NOMO-1 treated with DMSO at 0.1 percent for 48 hours (cell line): ENCODE measurements around the gene PTPRO.
"Not testable (repeated sequence)": the region's sequence is repeated elsewhere in the genome, so short reads cannot be mapped to it uniquely, and the experiment has no call there.

Experiments used
- DNase-seq: peaks from one replicate; lab custom pipeline; 2025; ENCODE audit not compliant: unreplicated experiment; lab: John Stamatoyannopoulos, UW

The PTPRO gene

DNA sequence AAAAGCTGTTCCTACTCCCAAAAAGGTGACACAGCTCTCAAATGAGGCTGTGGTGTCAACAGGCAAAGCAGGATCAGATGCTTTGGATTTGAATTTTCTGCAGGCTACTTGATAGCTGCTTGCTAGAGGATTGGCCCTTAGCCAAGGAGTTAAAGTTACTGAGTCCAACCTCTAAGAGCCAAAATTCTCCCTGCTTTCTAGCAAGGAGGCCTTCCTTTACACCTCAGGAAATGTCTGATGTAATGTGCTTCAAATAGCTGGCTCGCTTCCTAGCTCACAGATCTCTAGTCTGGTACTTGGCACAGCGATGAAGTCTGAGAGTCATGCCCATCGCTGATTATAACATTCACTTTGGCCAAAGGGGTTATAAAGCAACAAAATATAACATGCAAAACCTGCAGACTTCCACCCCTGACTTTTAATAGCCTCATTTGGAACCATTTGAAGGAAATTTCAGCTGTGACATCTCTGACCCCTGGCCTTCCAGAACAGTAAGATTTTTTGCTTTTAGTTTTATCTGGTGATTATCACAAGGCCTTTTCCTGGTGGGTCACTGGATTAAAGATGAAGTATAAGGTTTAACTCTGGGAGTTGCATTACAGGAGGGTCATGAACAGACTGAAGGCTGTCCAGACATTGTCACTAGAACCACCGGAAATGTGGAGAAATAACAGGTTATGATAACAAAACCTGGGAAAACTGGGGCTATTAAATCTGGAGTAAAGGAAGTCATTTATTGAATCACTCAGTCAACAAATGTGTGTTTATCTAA lies 277.1 kb downstream of the PTPRO start:
- DNase-seq, result no peak

DNA sequence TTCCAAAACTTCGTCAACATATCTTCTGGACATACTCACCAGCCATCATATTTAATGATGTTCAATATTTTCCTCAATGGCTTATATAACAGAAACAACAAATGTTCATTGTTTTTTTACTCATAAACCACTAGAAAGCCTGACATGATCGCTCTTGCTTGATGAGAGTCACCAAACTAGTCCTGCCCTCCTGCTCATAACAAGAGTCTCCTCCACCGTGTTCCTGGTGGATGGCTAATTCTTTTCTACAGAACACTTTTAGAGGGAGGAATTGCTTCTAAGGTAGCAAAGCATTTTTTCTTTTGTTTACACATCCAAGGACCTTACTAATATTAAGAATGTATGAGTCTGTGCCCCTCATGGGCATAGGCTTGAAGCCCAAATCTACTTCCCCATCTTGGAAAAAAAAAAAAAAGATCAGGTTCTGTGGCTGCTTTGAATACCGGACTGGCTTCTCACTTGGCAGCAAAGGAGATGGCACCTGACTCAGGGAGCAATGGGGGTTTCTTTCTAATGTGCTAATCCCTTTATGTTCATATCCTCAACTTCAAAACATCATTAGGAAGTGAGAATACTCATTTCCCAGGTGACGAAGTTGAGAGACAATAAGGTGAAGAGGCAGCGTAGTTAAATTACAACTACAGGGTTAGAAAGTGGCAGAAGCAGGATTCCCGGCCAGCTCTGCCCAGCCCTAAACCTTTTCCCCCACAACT lies 278.1 kb downstream of the PTPRO start:
- no peak for DNase-seq

DNA sequence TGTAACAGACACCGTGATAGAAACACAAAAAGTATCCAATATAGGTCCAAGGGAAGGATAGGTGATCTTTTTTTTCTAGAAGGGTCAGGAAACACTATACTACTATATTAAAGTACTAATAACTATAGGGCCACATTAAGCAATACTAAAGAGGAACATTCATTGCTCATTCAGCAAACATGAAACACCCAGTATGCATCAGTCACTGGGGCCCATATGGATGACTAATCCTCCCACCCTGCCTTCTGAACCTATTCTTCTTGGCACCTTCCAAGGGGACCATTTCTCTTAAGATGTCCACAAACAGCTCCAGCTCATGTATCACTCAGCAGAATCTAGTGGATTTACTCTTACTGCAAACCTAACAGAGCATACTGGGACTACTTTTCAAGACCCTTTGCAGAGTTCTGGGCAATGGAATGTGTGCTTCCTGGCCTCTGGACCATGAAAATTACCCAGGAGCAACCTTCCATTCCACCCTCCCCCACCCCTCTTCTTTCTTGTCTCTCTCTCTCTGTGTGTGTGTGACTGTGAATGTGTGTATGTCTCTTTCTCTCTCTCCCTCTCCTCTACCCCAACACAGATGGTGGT lies 279.0 kb downstream of the PTPRO start:
- peak; percentile 15 for DNase-seq

DNA sequence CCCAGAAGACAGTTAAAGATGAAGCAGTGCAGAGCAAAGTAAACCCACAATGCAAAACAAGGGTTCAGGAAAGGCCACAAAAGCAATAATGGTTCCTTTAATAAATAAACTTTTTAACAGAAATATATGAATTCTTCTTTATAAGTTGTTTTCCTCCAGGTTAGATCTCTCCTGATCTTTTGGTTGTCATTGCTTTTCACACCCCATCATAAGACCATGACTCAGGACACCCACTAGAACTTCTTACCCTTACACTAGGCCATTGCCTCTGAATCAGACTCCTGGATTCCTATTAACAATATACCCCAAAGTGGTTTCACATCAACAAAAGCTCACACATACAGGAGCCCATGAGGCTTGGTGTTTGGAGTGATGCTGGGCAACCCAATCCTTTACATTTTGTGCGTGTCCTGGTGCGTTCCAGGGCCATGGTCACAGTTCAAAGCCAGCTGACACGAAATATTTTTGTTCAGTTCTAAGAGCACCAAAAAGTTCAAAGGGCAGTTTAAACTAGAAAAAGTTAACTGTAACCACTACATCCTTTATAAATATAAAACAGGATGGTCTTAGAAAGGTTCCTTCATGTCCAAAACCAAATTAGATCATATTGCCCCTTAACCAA lies 279.9 kb downstream of the PTPRO start:
- DNase-seq, result no peak

DNA sequence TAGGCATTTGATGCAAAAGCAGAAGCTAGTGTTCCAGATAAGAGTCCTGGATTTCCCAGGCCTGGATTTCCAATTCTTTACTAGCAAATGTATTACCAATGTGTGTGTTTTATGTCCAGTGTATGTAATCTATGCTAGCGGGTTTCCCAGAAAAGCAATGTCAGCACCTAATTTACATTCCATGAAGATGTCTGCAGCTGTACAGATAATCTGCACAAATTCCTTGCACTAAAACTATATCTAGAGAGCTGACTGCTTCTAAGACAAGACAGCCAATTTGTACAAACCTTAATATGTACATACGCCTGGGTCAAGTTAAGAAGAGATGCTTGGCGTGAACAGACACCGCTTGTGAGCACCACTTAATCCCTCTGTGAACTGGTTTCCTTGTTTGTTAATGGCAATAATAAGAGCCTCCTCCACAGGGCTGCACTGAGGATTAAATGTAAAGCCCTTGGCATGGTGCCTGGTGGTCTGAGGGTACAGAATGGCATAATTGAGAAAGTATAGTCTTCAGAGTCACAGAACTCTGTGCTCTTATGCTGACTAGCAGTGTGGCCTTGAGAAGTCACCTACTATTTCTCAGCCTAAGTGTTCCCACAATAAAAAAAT lies 281.3 kb downstream of the PTPRO start:
- DNase-seq, result no peak

DNA sequence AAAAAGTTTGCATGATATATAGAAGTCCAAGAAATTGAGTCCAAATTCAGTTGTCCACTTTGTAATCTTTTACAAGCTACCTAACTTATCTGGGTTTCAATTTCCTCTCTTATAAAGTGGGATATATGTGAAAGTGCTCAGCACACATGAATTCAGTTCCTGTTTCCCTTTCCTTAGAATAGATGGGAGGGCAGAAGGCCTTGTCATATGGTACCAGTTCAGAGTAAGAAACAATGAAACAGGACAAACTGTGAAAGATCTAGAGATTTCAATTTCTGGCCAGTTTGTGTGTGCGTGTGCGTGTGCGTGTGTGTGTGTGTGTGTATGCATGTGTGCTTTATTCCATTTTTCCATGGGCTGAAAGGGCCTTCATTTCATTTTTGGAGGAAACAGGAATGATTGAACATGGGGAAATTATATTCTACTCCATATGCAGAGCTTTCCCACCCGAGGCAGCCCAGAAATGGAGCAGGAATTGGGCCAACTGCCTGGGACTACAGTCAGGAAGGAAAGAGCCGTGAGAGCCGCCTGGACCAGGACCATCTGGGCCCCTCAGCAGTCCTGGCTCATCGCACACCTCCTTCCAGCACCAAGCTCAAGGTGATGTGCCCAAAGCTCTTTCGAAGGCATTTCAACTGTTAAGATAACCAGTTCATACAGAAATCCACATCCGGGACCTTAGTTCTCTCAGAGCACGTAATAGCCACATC lies 283.7 kb downstream of the PTPRO start:
- no peak for DNase-seq

DNA sequence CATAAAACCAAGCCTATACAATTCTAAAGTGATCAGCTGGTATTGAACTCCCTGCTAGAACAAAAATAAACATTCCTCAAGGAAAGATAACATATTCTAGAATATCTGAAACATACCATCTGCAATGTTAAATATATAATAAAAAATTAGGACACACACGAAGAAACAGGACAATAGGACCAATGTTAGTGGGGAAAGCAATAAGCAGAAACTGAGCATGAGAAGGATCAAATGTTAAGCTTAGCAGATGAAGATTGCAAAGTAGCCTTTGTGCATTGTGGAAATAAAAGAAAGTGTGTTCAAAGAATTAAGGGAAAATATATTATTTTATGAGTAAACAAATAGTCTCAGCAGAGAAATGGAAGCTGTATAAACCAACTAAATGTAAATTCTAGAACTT lies 286.1 kb downstream of the PTPRO start:
- no peak for DNase-seq

DNA sequence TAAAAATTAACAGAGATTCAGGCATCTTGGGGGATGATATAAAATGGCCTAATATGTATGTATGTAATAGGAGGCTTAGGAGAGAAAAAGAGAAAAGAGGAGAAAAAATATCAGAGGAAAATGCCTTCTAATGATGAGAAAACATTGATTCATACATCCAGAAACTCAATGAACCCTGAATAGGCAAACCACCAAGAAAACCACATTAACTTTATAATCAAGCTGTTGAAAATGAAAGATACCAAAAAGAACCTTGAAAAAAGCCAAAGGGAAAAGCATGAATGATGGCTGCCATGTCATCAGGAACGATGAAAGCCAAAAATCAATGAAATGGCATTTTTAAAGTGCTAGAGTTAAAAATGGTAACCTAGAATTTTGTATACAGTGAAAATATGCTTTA lies 286.6 kb downstream of the PTPRO start:
- no peak for DNase-seq

DNA sequence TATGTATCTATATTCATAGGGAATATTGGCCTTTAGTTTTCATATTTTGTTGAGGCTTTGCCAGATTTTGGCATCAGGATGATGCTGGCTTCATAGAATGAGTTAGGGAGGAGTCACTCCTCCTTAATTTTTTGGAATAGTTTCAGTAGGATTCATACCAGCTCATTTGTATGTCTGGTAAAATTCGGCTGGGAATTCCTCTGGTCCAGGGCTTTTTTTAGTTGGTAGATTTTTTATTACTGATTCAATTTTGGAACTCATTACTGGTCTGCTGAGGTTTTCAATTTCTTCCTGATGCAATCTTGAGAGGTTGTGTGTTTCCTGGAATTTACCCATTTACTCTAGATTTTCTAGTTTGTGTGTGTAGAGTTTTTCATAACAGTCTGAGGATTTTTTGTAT lies 291.7 kb downstream of the PTPRO start:
- DNase-seq, result no peak

DNA sequence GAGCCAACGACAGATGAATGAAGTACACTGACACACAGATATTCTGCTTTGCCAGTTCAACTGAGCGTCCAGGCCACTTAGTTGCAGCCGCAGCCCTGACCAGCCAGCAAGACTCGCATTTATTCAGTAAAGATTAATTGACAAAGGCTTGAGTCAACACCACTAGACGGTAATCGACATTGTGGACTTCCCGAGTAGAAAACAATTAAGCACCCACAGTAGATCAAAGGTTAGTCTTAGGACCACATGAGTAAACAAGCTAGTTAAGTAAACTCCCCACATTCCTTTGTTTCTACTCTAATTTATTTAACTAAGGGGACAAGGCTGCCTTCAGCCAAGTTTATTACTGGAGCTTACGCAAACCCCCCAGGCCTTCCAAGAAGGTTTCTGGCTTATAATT lies 294.2 kb downstream of the PTPRO start:
- not testable (repeated sequence) for DNase-seq

DNA sequence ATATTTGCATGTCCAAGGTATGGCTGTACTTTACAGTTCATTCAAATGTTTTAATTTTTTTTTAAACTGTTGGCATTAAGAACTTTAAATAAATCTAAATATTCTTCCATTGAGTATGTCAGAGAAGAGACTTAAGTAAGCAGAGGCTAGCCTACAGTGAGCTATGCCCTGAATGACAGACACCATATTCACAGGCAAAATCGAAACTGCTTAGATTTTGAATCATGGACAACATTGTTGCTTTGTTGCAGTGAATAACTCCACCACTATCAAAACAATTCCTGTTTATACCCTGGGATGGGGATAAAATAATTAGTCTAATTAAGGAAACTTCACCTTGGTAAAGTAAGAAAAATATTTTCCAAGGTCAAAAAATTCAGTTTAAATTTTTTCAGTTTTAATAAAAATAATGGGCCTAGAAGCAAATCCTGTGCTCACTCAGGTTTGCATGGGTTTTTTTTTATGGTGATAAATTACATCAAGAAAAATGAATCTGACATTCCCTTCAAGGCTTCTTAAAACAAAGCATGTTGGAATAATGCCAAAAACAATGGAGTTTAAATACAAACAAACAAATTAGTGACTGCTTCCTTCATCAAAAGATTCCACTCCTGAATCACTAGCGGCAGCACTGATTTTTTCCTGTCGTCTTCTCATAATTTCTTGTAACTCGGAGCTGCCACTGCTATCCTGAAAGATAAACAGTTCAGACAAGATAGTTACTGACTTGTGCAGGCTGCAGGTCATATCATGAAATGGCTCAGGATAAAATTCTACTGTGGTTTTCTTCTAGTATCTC lies 298.6 kb downstream of the PTPRO start:
- no peak for DNase-seq

DNA sequence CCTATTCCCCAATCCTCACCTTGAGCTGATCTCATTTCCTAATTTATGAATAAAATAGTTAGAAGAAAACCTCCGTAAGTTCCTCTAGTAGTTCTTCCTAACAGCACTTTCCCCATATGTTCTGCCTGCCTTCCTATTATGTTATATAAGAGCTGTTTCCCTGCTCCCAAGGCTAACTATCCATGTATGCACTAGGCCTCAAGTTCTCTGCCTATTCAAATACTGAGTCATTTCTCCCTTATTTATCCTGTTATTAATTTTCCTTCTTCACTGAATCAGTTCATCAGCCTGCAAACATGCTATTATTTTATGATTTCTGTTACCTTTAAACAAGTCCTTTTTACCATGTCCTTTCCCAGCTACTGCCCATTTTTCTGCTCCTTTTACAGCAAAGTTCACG lies 302.8 kb downstream of the PTPRO start:
- DNase-seq, result no peak

DNA sequence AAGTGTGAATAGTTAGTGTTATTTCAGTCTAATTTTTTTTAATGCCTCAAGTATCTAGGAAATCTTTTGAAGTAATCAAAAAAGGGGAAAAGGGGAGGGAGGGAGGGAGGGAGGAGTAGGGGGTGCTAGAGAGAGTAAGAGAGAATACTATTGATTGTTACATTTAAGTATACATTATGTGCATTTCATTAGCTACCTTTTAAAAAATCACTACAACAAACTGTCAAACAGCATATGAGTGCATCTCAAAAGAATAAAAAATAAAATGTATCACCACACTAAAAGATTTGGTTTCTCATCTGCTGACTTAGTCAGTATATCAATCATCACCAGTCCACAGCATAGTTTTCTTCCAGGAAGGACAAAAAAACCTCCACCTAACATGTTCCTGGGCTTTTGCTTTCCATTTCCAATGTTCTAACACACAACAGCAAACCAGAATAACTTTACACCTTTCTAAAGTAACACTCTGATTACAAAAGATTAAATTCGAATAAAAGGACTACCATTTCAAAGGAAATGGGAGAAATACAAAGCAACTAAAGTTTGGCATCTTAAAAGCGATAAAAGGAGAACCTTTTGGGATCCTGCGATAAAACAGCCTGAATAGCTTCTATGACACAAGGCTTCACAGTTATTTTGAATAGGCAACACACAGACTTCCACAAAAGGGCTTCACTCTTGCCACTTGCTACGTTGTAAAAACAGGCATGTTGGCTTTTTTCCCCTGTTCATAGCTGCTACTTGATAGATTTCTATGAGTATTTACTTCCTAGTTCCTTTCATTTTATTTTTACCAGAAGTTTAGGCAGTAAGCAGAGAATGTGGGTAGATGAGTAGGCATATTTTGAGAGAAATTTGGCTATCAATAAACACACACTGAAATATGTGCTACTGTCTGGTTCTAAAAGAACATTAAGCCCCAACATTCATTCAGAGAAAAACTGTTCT lies 306.0 kb downstream of the PTPRO start:
- no peak for DNase-seq

DNA sequence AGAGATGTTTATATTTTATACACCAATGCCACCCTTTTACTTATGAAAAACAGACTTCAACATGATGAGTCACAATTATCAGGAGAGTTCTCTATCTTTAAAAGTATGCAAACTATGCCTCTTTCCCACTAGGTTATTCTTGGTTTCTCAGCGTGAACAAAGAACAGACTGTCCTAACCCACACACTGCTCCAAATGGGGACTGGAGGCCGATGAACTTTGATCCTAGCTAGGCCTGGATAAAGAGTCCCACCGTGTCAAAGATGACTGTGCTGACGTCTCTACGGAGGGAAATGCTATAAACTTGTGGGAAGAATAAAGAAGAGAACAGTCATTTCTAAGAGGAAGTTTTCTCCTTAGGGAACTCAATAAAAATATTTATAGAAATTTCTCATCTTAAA lies 306.8 kb downstream of the PTPRO start:
- no peak for DNase-seq

DNA sequence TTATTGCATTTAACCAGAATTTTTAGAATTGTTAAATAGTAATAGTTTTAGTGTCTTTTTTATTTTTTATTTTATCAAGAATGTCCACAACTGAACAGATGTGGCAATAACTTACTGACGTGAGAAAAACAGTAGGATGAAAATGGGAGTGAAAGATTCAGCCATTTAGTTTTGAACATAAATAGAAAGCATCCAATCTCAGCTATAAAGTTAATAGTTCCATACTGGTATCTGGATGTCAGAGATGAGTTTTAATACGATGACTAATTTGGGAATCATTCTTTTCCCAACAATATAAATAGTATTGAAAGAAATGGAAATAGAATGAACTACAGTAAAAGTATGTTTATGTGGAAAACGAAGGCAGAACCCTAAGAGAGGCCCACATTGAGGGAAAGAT lies 307.5 kb downstream of the PTPRO start:
- no peak for DNase-seq

DNA sequence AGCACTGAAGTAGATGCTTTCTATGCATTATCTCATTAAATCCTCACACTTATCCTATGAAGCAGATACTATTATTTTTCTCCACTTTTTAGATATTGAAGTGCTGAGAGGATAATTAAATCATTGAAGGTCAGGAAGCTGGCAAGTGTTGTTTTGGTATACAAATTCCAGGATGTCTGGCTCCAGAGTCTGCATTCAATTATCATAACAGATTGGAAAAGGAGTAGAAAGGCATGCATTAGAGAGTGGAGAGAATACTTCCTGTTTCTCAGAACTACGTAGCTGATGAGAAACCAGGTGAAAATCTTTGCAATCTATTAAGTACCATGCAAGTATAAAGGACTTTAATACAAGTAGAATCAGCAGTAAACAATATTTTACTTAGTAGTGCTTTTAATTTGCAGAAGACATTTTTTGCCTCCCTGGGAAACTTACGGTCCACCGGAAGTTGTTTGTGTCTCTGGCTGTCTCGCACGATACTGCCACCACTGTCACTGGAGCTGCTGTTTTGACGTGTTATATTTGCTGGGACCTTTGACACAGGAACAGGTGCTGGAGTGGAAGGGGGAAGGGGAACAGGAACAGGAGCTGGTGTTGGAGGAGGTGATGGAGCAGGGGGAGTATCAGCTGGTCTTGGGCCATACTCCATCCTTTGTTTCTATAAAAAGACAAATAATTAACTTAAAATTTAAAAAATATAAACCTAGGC lies 308.9 kb downstream of the PTPRO start:
- peak; percentile 44 for DNase-seq

DNA sequence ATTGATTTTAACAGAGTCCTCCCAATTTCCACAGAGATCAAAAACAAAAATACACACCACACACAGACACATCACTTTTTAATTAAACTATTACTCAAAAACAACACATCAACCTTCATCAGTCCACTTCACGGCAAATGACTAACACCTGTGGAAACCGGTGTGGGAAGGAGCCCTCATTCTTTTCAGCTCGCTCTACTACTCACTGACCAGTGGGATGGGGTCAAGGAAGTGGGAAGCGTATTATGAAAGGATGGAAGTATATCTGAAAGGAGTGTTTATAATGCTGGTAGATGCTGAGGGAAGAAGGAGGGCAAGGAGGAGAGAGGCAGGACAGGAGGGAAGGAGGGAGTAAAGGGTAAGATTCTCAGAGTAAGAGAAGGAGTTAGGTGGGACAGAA lies 310.4 kb downstream of the PTPRO start:
- no peak for DNase-seq

DNA sequence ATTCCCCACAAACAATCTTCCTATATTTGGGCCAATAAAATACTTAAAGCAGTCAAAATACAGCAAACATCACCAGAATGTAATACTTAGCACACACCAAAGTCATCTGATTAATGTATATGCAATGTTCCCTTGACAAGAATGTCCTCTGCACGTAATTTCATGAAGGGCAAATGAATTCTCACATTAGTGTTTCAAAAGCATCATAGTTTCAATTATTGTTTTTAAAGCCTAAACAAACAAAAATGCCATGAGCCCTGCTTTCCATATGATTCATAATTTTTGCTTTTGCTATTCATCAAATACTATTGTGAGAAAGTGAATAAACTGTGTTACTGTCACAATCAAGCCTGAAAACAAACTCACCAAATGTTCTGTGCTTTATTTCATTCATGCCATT lies 310.9 kb downstream of the PTPRO start:
- no peak for DNase-seq
